Heart left ventricle (tissue), 16 donors: ENCODE results near the gene GPC3. TPM values are rescaled to one million over a fixed set of nuclear protein-coding genes. Genes with fewer than 3 reads are reported as not detected.

Experiments
- ATAC-seq, 4 donors: fragments of 200-7000 bp; cut with Tn5 transposase; one replicate each; pipeline ENCODE4 v1.9.1; 2020 to 2022; ENCODE audit warnings: moderate library complexity in 4 of 4, mild to moderate bottlenecking in 3 of 4, moderate number of reproducible peaks in 1 of 4
- DNase-seq, 5 donors: peaks; one replicate each; pipeline ENCODE4 v3.0.0-alpha.2; 2020
- H3K27ac ChIP-seq, 12 donors: fragments of 200-600 bp; sonication (generic) in 4 of 12; one replicate each; pipeline versions ENCODE4 v1.5.0 to v1.8.0; 2016 to 2022; ENCODE audit warnings: mild to moderate bottlenecking in 2 of 12
- H3K27me3 ChIP-seq, 9 donors: fragments of 200-600 bp; sonication (generic) in 2 of 9; one replicate each; pipeline versions ENCODE4 v1.5.1 to v1.8.0; 2016 to 2022; ENCODE audit warnings: mild to moderate bottlenecking in 3 of 9
- H3K36me3 ChIP-seq, 9 donors: fragments of 200-600 bp; sonication (generic) in 2 of 9; one replicate each; pipeline versions ENCODE4 v1.5.0 to v1.8.0; 2018 to 2022; ENCODE audit warnings: mild to moderate bottlenecking in 2 of 9
- H3K4me1 ChIP-seq, 12 donors: fragments of 200-600 bp; sonication (generic) in 4 of 12; one replicate each; pipeline versions ENCODE4 v1.5.0 to v1.8.0; 2016 to 2022; ENCODE audit warnings: mild to moderate bottlenecking in 3 of 12
- H3K4me3 ChIP-seq, 12 donors: fragments of 200-600 bp; sonication (generic) in 4 of 12; one replicate each; pipeline versions ENCODE4 v1.5.0 to v1.8.0; 2017 to 2022; ENCODE audit warnings: mild to moderate bottlenecking in 9 of 12, moderate library complexity in 4 of 12
- H3K9me3 ChIP-seq, 12 donors: fragments of 200-600 bp; sonication (generic) in 4 of 12; one replicate each; pipeline versions ENCODE4 v1.5.0 to v1.8.0; 2016 to 2022; ENCODE audit warnings: mild to moderate bottlenecking in 1 of 12
- POLR2A ChIP-seq, 2 donors: fragments of 450-650 bp; IDR thresholded peaks; one replicate each; pipeline ENCODE4 v1.6.1; 2017; ENCODE audit warnings: antibody characterized with exemption in 2 of 2, mild to moderate bottlenecking in 2 of 2, moderate library complexity in 2 of 2
- WGBS, 4 donors: extraction: QIAGEN DNeasy Blood & Tissue Kit in 2 of 4; methylation state at CpG; one replicate each; pipeline versions ENCODE4 v1.1.5 to v1.1.7; 2013 to 2018; 5-methylcytosine and 5-hydroxymethylcytosine counted together
- intact Hi-C, 10 donors: fragments of 100-400 bp; cut with DNase I; formaldehyde crosslinking; loops; one replicate each; pipeline versions ENCODE4 v1.11.1 to v1.14.2; 2022
- polyA plus RNA-seq, 2 donors: library from polyadenylated mRNA; stranded (reverse); fragments of 200-250 nt; gene quantifications; one replicate each; pipeline ENCODE4 v1.2.3, GENCODE V29; 2013
- total RNA-seq, 9 donors: library from RNA; depleted of rRNA in 2 of 9; stranded (reverse); fragments of >200 nt in 2 of 9; fragmentation: NEBNext Ultra II Directional in 3 of 9; extraction: Animal tissue kit (Norgen Biotek cat#: 25700) in 3 of 9; gene quantifications; one replicate each; pipeline versions ENCODE4 v1.1.0 to v1.2.4, GENCODE V29; 2016 to 2023
- TF ChIP-seq, protein P1 (sequence below), 12 donors: fragments of 200-600 bp; sonication (generic) in 4 of 12; IDR thresholded peaks; one replicate each; pipeline versions ENCODE4 v1.5.0 to v1.8.0; 2018 to 2022; ENCODE audit warnings: antibody characterized with exemption in 12 of 12, mild to moderate bottlenecking in 5 of 12
- donor health status: ischemic (EF 13 %, LVEDD 7.1; RV severe dilation, severe dysfunction).
- donor health status: healthy with polysubstance abuse.
- donor health status: DM: no; HTN: yes; CAD: no.
- donor health status: DM: no; HTN: no; CAD: no.
- donor health status: ischemic (EF 25% LVEDD 6.9; RV normal size, moderate dysfunction).
- donor health status: ischemic (EF 25% LVEDD 5.7; RV mildly dilated, moderate dysfunction).
- donor health status: healthy.
- donor health status: DM: yes; HTN: yes; CAD: no.
- donor health status: ischemic (EF 35%, LVEDD 5.7; RV mildly dilated, moderate dysfunction).
- donor health status: nonischemic (EF 11% LVEDD 7.7; RV severe dilation, severe dysfunction).
- donor health status: DM: yes; HTN: yes; CAD: no.
- donor health status: PGD.
- donor health status: ischemic (EF 29% LVEDD 5.4; RV normal size, mild dysfunction).
- donor health status: nonischemic (EF 23%, LVEDD 6.1; RV moderate dilation, normal function).

GPC3 gene
- total and polyA plus RNA-seq, 11 donors = 0.19 to 16.9 (median 2.8) TPM

DNA sequence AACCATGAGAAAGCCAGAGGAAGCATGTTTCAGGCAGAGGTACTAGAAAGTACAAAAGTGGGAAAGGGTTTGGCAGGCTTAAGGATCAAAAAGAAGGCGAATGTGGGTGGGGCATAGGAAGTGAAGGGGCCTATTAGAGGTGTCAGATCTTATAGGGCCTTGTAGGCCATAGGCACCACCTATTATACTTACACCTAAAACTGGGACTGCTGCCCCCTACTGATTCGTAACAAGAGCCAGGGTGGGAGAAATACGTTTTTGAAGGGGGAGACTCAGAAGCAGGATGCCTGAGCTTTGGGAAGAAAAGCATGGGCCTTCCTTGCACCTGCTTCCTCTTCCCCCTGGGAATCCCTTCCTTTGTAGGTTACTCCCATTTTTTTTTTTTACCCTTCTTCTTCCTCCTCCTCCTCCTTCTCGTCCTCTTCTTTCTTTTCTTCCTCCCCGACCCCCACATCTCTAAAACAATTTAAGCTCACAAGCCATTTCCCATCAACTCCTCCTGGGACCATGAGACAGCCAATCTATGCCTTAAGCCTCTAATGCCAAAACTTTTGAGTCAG, 40.7 kb upstream of the GPC3 start:
- H3K27ac ChIP-seq = no peak overlapping the region
- ATAC-seq = no peak
- WGBS, 4 donors = 35 to 57% (median 44%) methylated on average over 5 of the region's 5 CpGs
- H3K27me3 ChIP-seq = peaks cover 0 to 7% (median 0%) of the 10 kb centered on the region in 9 donors
- intact Hi-C loops = loop anchor here in 4 of 10 donors (5.0 kb wide), 1 partner anchor 234 kb away; no protein-coding TSS in a partner anchor
- H3K9me3 ChIP-seq = no peaks in the 10 kb centered on the region
- H3K4me3 ChIP-seq = peak overlapping the region in 4 of 12 donors; percentile 22 to 40 (median 38)
- TF ChIP-seq POLR2A (IDR thresholded peaks at IDR 0.05) = no peak
- TF ChIP-seq, protein P1, sequence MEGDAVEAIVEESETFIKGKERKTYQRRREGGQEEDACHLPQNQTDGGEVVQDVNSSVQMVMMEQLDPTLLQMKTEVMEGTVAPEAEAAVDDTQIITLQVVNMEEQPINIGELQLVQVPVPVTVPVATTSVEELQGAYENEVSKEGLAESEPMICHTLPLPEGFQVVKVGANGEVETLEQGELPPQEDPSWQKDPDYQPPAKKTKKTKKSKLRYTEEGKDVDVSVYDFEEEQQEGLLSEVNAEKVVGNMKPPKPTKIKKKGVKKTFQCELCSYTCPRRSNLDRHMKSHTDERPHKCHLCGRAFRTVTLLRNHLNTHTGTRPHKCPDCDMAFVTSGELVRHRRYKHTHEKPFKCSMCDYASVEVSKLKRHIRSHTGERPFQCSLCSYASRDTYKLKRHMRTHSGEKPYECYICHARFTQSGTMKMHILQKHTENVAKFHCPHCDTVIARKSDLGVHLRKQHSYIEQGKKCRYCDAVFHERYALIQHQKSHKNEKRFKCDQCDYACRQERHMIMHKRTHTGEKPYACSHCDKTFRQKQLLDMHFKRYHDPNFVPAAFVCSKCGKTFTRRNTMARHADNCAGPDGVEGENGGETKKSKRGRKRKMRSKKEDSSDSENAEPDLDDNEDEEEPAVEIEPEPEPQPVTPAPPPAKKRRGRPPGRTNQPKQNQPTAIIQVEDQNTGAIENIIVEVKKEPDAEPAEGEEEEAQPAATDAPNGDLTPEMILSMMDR (IDR thresholded peaks at IDR 0.05) = no peak
- no peaks in the 10 kb centered on the region for H3K36me3 ChIP-seq
- H3K4me1 ChIP-seq = no peaks in the 10 kb centered on the region
- no peak for DNase-seq

DNA sequence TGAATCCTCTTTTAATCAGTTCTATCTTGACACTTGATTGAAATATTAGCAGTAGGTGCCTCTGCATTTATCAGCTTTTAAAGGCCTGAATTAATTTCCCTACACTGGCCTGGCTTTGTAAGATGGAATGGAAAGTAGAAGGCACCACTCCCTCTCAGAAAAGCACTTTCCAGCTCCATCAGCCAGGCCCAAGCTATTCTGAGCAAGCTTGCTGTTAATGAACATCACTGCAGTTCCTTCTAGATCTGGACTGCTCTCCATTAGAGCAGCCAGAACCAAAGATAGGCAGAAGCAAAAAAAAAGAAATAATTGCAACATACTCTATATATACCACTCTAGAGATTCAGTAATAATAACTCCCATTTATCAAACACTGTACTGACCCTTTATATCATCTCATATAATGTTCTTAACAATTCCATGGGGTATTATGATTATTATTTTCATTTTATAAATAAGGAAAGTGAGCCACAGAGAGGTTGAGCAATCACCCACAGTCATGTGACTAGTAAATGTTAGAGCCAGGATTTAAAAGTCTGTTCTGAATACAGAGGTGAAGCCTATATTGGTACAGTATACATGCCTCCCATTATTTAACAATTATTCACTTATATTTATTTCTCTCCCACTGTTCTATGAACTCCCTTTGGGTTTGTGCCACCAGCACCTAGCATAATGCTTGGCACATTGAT, 39.4 kb upstream of the GPC3 start:
- no peaks in the 10 kb centered on the region for H3K9me3 ChIP-seq
- intact Hi-C loops = loop anchor here in 4 of 10 donors (5.0 kb wide), 1 partner anchor 233 kb away; no protein-coding TSS in a partner anchor
- no peak overlapping the region for H3K27ac ChIP-seq
- H3K4me1 ChIP-seq = no peaks in the 10 kb centered on the region
- ATAC-seq = no peak
- no peak for DNase-seq
- H3K27me3 ChIP-seq = peaks cover 0 to 7% (median 0%) of the 10 kb centered on the region in 9 donors
- no peaks in the 10 kb centered on the region for H3K36me3 ChIP-seq
- no peak overlapping the region for H3K4me3 ChIP-seq
- TF ChIP-seq, protein P1 (IDR thresholded peaks at IDR 0.05) = no peak
- no peak for TF ChIP-seq POLR2A (IDR thresholded peaks at IDR 0.05)

DNA sequence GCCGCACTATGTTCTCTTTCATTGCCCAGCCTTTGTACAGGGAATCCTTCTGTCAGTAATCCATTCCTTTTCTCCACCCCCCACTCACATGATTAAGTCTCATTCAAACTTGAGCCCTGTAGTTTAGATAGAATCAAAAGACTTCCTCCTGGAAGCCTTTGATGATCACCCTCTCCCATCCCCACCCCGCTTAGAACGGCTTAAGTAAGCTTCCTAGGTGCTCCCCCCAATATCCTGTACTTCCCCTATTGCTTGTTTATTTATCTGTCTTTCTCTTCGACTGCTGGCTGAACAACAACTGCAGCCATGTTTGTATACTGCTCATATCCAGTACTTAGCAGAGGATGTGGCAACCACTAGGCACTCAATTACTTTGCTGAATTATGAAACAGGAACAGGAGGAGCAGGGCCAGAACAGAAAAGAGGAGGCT, 38.5 kb upstream of the GPC3 start:
- TF ChIP-seq, protein P1 (IDR thresholded peaks at IDR 0.05) = no peak
- no peak for TF ChIP-seq POLR2A (IDR thresholded peaks at IDR 0.05)
- Histone ChIP-seq H3K4me3 (no peak overlapping the region), H3K9me3 (no peaks in the 10 kb centered on the region), H3K27ac (no peak overlapping the region), H3K27me3 (peaks cover 0 to 9% (median 0%) of the 10 kb centered on the region in 9 donors), H3K36me3 (no peaks in the 10 kb centered on the region), H3K4me1 (no peaks in the 10 kb centered on the region)
- no peak for DNase-seq
- WGBS, 4 donors = 55 to 69% (median 68%) methylated on average over 4 of the region's 4 CpGs
- intact Hi-C loops = no loop called here
- ATAC-seq = no peak

DNA sequence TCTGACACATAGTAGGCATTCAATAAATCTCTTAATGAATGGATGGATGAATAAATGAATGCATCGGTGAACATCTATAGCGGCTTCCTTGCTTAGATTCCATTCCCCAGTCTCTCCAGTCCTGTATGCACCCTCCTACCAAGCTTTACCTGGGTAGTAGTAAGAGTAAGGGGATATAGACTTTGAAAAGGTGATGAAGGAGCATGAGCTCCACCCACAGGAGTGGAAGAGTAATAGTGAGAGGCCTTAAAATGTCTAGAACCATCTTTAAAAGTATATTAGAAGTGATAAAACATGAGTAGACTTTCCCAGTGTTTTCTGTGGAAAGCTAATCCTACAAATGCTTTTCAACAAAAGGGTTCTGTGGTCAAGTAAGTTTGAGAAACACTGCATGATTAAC, 35.5 kb upstream of the GPC3 start:
- TF ChIP-seq POLR2A (IDR thresholded peaks at IDR 0.05) = no peak
- TF ChIP-seq, protein P1 (IDR thresholded peaks at IDR 0.05) = no peak
- Histone ChIP-seq H3K27ac (no peak overlapping the region), H3K4me3 (no peak overlapping the region), H3K4me1 (no peaks in the 10 kb centered on the region), H3K36me3 (no peaks in the 10 kb centered on the region), H3K27me3 (peaks cover 0 to 7% (median 0%) of the 10 kb centered on the region in 9 donors), H3K9me3 (no peaks in the 10 kb centered on the region)
- no peak for DNase-seq
- ATAC-seq = no peak
- intact Hi-C loops = no loop called here
- WGBS, 4 donors = 74 to 95% (median 83%) methylated on average over 2 of the region's 2 CpGs
